ENCODE measurements around the gene SP110.

DNA sequence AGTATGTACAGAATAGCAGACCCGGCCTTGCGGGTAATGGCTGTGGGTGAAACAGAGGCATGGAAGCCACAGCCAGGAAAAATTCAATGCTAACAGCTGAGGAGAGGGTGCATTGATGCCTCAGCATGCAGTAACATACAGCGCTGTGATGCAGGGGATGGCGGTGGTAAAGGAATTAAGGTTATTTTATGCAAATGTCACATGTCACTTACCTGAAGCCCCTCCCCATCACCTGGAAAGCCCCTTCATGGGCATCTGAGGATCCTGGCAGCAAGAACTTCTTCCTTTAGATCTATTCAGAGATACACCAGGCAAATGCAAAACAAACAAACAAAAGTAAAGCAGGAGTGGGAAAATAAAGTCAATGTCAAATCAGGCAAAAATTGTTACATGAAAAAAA, 1.7 kb upstream of the SP110 start:
- TF ChIP-seq HNRNPK (IDR thresholded peaks at IDR 0.05; ENCODE audit: low read depth, low read length, poor library complexity, severe bottlenecking), result no peak
- TF ChIP-seq EP300 (IDR thresholded peaks at IDR 0.05; ENCODE audit: low read length), result no peak

Data from K562 (cell line).